DLD1 (cell line): ENCODE measurements around the gene CSK.
"Not testable (repeated sequence)": the region's sequence is repeated elsewhere in the genome, so short reads cannot be mapped to it uniquely, and the experiment has no call there.

Experiments
- in situ Hi-C: cut with HindIII; loops from 2 replicates; pipeline ENCODE4 v1.10.0; 2017; ENCODE audit warnings: low sequenced_read_pairs

Gene CSK

DNA sequence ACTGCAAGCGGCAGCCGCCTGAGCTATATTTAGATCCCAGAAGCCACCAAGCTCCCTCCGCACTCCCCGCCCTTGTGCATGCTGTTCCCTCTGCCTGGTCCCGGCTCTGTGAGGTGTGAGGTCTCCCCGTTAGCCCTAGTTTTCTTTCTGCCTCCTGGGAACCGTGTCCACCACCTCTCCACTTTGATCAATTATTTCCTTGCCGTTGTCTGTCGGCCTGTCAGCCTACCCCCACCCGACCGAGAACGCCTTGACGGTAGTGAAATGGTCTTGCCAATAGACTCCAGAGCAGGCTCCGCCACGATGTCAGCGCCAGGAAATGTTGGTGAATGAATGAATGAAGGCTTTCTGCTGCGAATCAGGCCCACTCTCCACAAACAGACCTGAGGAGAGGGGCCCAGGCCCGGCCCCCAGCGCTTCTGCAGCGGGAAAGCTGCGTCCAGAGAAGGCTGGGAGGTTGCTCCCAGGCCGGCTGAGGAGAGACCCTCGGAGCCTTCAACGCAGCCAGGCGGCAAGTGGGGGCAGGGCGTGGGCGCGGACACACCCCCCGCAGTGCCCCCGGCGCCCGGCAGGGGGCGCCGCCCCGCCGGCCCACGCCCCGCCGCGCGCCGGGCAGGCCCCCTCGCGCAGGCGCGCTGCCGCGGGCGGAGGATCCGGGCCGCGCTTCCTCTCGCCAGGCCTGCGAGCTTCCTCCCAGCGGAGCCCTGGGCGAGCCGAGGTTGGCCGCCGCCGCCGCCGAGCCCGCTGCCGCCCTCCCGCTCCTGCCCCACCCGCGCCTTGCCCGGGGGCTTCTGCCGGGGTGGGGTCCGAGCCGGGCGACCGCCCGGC lies at the start of gene CSK:
Gene CSK, plus strand, starts transcription at position 650 of the 828 bp plus-strand sequence. CDS start 16,218 bp downstream, outside the sequence.
- in situ Hi-C loops, result no loop called here

- in situ Hi-C loops, result no loop called here
These were observed 49.0 kb upstream of the CSK start for GRCh38 chr15:74732846-74733245.

GRCh38 chr15:74733269-74733668 lies 48.6 kb upstream of the CSK start:
- in situ Hi-C loops, result no loop called here

- in situ Hi-C loops, result no loop called here
These were observed 46.6 kb upstream of the CSK start for GRCh38 chr15:74735305-74735704.

DNA sequence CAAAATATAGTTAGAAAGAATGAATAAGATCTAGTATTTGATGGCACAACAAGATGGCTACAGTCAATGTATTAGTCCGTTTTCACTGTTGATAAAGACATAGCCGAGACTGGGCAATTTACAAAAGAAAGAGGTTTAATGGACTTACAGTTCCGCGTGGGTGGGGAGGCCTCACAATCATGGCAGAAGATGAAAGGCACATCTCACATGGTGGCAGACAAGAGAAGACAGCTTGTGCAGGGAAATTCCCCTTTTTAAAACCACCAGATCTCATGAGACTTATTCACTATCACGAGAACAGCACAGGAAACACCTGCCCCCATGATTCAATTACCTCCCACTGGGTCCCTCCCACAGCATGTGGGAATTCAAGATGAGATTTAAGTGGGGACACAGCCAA lies 43.6 kb upstream of the CSK start:
- in situ Hi-C loops, result not testable (repeated sequence)

DNA sequence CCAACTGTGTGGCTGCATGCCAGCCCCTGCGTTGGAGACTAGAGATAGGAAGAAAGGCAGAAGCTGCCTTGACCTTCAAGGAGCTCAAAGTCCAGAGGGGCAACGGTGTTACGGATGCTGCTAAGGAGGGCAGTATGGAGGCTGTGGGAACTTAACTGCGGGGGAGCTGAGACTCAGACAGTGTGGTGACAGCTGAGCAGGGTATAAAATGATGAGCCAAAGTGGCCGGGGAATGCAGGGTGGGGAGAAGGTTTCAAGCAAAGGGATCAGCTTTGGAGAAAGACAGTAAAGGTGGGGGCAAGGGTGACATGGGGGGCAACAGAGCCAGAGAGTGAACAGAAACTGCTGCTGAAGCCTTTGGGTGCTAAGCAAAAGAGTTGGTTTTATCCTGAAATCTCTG lies 39.5 kb upstream of the CSK start:
- in situ Hi-C loops, result no loop called here

DNA sequence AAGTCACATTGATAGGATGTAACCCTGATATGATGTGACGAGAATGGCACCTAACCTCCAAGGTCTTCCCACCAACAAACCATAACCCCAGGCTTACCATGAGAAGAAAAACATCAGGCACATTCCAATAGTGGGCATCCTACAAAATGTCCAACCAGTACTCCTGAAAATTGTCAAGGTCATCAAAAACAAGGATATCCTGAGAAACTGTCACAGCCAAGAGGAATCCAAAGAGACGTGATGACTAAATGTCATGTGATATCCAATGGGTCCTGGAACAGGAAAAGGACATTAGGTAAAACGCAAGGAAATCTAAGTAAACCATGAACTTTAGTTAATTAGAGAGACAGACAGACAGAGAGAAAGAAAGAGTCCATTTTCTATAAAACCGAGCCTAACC lies 35.5 kb upstream of the CSK start:
- in situ Hi-C loops, result no loop called here

- in situ Hi-C loops, result no loop called here
These were observed 33.4 kb upstream of the CSK start, which contains the start of gene CYP1A2 for GRCh38 chr15:74748322-74748946. Gene CYP1A2 (plus strand): TSS chr15:74748845. CDS start chr15:74749739, 894 bp downstream.

DNA sequence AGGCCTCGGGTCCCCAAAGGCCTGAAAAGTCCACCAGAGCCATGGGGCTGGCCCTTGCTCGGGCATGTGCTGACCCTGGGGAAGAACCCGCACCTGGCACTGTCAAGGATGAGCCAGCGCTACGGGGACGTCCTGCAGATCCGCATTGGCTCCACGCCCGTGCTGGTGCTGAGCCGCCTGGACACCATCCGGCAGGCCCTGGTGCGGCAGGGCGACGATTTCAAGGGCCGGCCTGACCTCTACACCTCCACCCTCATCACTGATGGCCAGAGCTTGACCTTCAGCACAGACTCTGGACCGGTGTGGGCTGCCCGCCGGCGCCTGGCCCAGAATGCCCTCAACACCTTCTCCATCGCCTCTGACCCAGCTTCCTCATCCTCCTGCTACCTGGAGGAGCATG lies 32.0 kb upstream of the CSK start:
- in situ Hi-C loops, result loop anchor here (10.0 kb wide), 1 partner anchor 65 kb away; the partner anchor contains the start of gene LMAN1L

- in situ Hi-C loops, result loop anchor here (10.0 kb wide), 1 partner anchor 64 kb away; the partner anchor contains the start of gene LMAN1L
These were observed 31.1 kb upstream of the CSK start for GRCh38 chr15:74750751-74751150.

- in situ Hi-C loops, result loop anchor here (10.0 kb wide), 1 partner anchor 63 kb away; the partner anchor contains the start of gene LMAN1L
These were observed 29.9 kb upstream of the CSK start for GRCh38 chr15:74752011-74752410.

GRCh38 chr15:74752531-74752930 lies 29.3 kb upstream of the CSK start:
- in situ Hi-C loops, result loop anchor here (10.0 kb wide), 1 partner anchor 62 kb away; the partner anchor contains the start of gene LMAN1L

DNA sequence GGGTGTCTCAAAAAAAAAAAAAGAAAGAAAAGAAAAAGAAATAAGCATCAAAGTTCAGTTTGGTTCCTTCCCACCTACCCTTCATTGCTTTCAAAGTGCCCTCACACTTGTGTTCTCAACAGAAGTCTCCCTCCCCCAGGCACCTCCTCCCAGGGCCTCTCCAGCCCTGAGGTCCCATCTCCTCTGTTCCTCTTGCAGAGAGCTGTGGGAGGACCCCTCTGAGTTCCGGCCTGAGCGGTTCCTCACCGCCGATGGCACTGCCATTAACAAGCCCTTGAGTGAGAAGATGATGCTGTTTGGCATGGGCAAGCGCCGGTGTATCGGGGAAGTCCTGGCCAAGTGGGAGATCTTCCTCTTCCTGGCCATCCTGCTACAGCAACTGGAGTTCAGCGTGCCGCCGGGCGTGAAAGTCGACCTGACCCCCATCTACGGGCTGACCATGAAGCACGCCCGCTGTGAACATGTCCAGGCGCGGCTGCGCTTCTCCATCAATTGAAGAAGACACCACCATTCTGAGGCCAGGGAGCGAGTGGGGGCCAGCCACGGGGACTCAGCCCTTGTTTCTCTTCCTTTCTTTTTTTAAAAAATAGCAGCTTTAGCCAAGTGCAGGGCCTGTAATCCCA lies 27.2 kb upstream of the CSK start:
- in situ Hi-C loops, result loop anchor here (10.0 kb wide), 1 partner anchor 60 kb away; the partner anchor contains the start of gene LMAN1L

DNA sequence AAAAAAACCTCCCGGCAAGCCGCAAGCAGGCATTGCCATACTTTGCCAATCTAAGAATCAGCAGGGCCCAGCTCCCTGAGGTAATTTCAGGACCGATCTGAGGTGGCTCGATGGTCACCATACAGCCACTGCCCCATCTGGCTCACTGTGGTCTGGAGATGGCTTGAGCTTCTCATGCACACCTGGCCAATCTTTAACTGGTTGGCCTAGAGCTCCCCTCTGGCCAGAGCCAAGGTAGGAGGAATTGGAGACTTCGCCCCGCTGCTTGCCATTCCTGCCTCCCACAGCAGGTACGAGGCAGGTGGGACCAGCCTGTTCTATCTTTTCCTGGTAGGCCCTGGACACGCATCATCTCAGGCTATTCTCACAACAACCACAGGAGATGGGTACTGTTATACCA lies 23.1 kb upstream of the CSK start:
- in situ Hi-C loops, result loop anchor here (10.0 kb wide), 1 partner anchor 56 kb away; the partner anchor contains the start of gene LMAN1L

DNA sequence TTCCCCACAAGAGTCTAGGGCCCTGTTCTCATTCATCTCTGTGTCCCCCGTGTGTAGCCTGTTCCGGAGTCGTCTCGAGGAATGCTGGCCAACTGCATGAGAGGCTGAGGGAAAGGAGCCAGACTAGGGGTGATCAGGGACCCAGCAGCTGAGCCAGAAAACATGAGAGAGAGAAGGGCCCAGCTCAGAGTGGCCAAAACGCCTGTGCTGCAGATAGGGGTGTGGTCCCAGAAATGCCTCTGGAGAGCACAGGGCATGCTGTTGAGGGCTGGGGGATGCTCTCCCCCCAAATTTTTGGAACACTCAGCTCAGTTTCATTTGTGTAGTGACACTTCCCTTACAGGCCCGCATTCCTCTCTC lies 19.1 kb upstream of the CSK start:
- in situ Hi-C loops, result no loop called here

GRCh38 chr15:74763416-74763815 lies 18.5 kb upstream of the CSK start:
- in situ Hi-C loops, result no loop called here

DNA sequence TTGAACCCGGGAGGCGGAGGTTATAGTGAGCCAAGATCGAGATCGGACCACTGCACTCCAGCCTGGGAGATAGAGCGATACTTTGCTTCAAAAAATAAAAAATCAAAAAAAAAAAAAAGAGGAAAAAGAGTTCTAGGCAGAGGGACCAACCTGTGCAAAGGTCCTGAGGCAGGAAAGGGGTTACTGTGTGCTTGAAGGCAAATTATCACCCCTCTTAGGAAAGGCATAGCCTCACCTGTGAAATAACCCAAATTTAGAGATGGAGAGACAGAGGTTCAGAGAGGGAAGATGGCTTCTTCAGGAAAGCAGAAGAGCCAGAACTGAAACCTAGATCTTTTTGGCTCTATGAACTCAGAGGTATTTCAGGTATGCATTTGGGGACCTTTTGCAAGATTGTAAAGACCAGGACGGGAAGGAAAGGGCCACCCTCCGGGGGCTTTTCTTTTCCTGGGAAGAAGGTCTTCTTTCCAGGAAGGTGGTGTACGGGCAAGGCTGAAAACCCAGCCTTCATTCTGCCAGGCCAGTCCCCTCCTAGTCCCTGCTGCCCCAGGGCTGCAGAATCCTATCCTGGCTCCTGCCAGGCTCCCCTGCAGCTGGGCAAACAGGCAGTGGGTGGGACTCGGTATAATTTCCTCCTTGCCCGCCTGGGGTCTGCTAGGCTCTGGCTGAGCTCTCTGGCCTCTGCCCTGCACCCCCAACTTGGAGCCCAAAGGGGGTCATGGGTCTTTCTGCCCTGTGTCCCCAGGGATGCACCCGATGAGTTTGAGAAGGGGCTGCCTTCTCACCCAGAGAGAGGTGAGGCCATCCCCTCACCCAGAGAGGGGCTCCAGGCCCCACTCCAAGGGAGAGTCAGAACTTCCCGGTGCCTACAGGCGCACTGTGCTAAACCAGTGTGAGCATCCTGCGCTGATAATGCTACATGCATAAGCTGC lies 14.4 kb upstream of the CSK start:
- in situ Hi-C loops, result no loop called here

DNA sequence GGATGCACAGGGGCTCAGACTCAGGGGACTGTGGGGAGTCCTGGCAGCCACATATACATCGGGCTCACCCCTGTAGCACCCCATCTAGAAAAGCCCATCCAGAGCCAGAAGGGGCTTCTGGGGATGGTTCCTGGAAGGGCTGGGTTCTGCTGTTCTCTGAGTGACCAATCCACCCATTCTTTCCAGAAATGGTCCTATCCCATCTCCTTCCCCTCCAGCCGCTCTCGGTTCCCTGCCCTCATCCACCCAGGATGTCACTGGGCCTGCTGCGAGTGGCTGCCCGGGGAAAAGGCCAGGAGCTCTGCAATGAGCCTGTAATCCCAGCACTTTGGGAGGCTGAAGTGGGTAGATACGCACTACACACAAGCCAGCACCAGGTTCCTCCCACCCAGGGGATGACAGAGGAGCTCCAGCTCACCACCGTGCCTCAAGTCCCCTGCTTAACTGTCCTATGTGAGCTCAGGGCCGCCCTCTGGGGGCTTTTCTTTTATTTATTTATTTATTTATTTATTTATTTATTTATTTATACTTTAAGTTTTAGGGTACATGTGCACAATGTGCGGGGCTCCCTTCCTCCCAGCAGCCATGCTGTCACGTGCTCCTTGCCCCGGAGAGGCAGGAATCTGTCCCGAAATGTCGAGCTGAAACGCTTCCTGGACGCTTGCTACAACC lies 13.6 kb upstream of the CSK start:
- in situ Hi-C loops, result no loop called here

DNA sequence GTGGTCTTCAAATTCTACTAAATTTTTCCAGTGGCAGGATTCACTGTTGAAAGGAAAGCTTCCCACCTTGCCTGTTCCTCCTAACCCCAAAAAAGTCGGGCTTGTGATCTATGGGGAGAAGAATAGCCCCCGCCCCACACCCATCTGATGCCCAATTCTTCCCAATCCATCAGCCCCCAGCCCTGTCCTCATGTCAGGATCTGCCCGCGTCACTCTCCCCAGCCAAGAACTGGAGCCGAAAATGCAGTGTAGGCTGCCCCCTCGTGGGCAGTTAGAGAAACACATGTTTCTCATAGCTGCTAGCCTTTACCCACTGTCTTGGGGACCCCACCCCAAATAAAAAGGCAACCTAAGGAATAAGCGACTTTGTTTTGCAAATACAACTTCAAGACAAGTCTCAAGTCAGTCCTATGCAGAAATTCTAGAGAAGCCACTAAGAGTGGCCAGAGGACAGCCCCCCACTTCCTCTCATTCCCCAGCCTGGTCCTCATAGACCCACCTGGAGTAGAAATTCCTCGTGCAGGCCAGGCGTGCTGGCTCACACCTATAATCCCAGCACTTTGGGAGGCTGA lies 13.0 kb upstream of the CSK start:
- in situ Hi-C loops, result no loop called here
